Head of caudate nucleus (tissue), 42 donors: ENCODE measurements around the gene HBZ.
"Not testable (repeated sequence)": the region's sequence is repeated elsewhere in the genome, so short reads cannot be mapped to it uniquely, and the experiment has no call there.

ENCODE experiments used
- DNase-seq, 42 donors: peaks; one replicate each; pipeline versions ENCODE4 v3.0.0 to v3.0.0-alpha.2; 2020 to 2021; ENCODE audit warnings: mixed read lengths in 7 of 42
- intact Hi-C: fragments of 100-400 bp; cut with DNase I; formaldehyde crosslinking; loops from one replicate; pipeline ENCODE4 v1.15.0; 2022

HBZ gene

GRCh38 chr16:175011-175949 lies 22.8 kb downstream of the HBZ start:
- intact Hi-C loops, result no loop called here
- DNase-seq, result peak in 1 of 42 donors; percentile 43

GRCh38 chr16:176006-176405 lies 23.6 kb downstream of the HBZ start:
- DNase-seq, intact Hi-C loops: not testable (repeated sequence)

- intact Hi-C loops, DNase-seq: not testable (repeated sequence)
Measured at GRCh38 chr16:176477-177382, 24.3 kb downstream of the HBZ start, which contains the start of gene HBA1. TSS of gene HBA1 (plus strand) at chr16:176680. CDS start at chr16:176717, 37 bp downstream.

- intact Hi-C loops, result no loop called here
- no peak for DNase-seq
Measured at GRCh38 chr16:177394-177822, 25.0 kb downstream of the HBZ start.

- no peak for DNase-seq
- intact Hi-C loops, result no loop called here
Measured at GRCh38 chr16:177981-178667, 25.7 kb downstream of the HBZ start.

- no peak for DNase-seq
- intact Hi-C loops, result no loop called here
Measured at GRCh38 chr16:178668-179015, 26.2 kb downstream of the HBZ start.

GRCh38 chr16:179211-180092 lies 27.0 kb downstream of the HBZ start:
- no peak for DNase-seq
- intact Hi-C loops, result loop anchor here (2.0 kb wide), 1 partner anchor 73 kb away; no protein-coding TSS in a partner anchor

GRCh38 chr16:180101-180675 lies 27.7 kb downstream of the HBZ start, which contains the start of gene HBQ1:
TSS of gene HBQ1 (plus strand) at chr16:180459. CDS start at chr16:180487, 28 bp downstream.
- peak in 14 of 42 donors; percentile 6 to 51 (median 26) for DNase-seq

GRCh38 chr16:180681-181564 lies 28.5 kb downstream of the HBZ start:
- intact Hi-C loops, result loop anchor here (2.0 kb wide), 1 partner anchor 74 kb away; no protein-coding TSS in a partner anchor
- DNase-seq, result peak in 28 of 42 donors; percentile 8 to 88 (median 69)

More at GRCh38 chr16:180101-180675, 27.7 kb downstream of the HBZ start, which contains the start of gene HBQ1:
- intact Hi-C loops, result loop anchor here (2.0 kb wide), 1 partner anchor 73 kb away; no protein-coding TSS in a partner anchor

GRCh38 chr16:181565-182021 lies 29.1 kb downstream of the HBZ start:
- intact Hi-C loops, result loop anchor here (2.0 kb wide), 1 partner anchor 75 kb away; no protein-coding TSS in a partner anchor
- peak in 24 of 42 donors; percentile 48 to 88 (median 75) for DNase-seq

- intact Hi-C loops, result no loop called here
- no peak for DNase-seq
Measured at GRCh38 chr16:183005-183404, 30.6 kb downstream of the HBZ start.

GRCh38 chr16:185213-185612 lies 32.8 kb downstream of the HBZ start:
- no peak for DNase-seq
- intact Hi-C loops, result no loop called here

- intact Hi-C loops, result no loop called here
Measured at GRCh38 chr16:185691-186090, 33.2 kb downstream of the HBZ start.

GRCh38 chr16:187330-187729 lies 34.9 kb downstream of the HBZ start:
- intact Hi-C loops, result no loop called here
- no peak for DNase-seq

More at GRCh38 chr16:185691-186090, 33.2 kb downstream of the HBZ start:
- peak in 8 of 42 donors; percentile 9 to 54 (median 30) for DNase-seq

GRCh38 chr16:188674-189073 lies 36.2 kb downstream of the HBZ start:
- intact Hi-C loops, result no loop called here
- DNase-seq, result no peak

GRCh38 chr16:189604-190186 lies 37.3 kb downstream of the HBZ start:
- intact Hi-C loops, result no loop called here
- DNase-seq, result no peak
